ENCODE results near the gene CAPSL. TPM values are rescaled to one million over a fixed set of nuclear protein-coding genes. Genes with fewer than 3 reads are reported as not detected.

Gene CAPSL
- total and polyA plus RNA-seq, 2 of the 8 experiments (the other 6 are each of a cell fraction or from before 2014, with no cell fraction given) = not detected

GRCh38 chr5:35884191-35884769 is 54.1 kb downstream of the CAPSL start:
- Histone ChIP-seq H3K18ac (ENCODE audit: extremely low read depth, low read length) (no peak overlapping the region), H2BK12ac (ENCODE audit: low read depth, low read length) (no peak overlapping the region), H4K91ac (replicated peaks; ENCODE audit: insufficient read length, low read length) (no peak overlapping the region), H2AK5ac (ENCODE audit: low read depth, low read length) (no peak overlapping the region), H3K23me2 (ENCODE audit: low read depth, low read length) (no peaks in the 10 kb centered on the region), H3K4me3 (ENCODE audit: extremely low read depth in 1 of 4, insufficient read depth in 2 of 4, low read depth in 3 of 4, low read length in 4 of 4) (no peak overlapping the region), H3K79me1 (ENCODE audit: low read depth, low read length) (no peaks in the 10 kb centered on the region), H3K9ac (replicated peaks in 1 of 4; ENCODE audit: extremely low read depth in 1 of 4, low read depth in 3 of 4, low read length in 3 of 4) (no peak overlapping the region), H2BK120ac (replicated peaks; ENCODE audit: low read depth, low read length) (no peak overlapping the region), H3K56ac (replicated peaks; ENCODE audit: insufficient read length, low read depth, low read length) (no peak overlapping the region), H3K79me2 (ENCODE audit: control insufficient read depth in 1 of 2, insufficient read depth in 2 of 2, low read length in 2 of 2) (no peaks in the 10 kb centered on the region), H3K23ac (ENCODE audit: insufficient read length) (no peak overlapping the region), H3K4me2 (ENCODE audit: insufficient read depth in 1 of 2, low read depth in 2 of 2, low read length in 2 of 2) (no peak overlapping the region), H3K4me1 (replicated peaks in 1 of 4; ENCODE audit: control insufficient read depth in 3 of 4, insufficient read depth in 4 of 4, low read length in 3 of 4) (peaks cover 0 to 2% (median 0%) of the 10 kb centered on the region in 4 experiments; a peak in 1 of 7 replicates), H2BK5ac (ENCODE audit: low read depth, low read length) (no peak overlapping the region), H4K8ac (ENCODE audit: extremely low read depth, insufficient read depth, low read length) (no peak overlapping the region), H3K4ac (replicated peaks; ENCODE audit: insufficient read length, low read depth, low read length) (no peak overlapping the region), H3K9me3 (ENCODE audit: insufficient read depth in 2 of 2, low read depth in 1 of 2, low read length in 1 of 2) (no peaks in the 10 kb centered on the region), H3K27ac (ENCODE audit: low read depth, low read length) (no peak overlapping the region), H4K20me1 (replicated peaks in 1 of 2; ENCODE audit: control insufficient read depth in 1 of 2, insufficient read depth in 2 of 2, low read length in 2 of 2) (no peaks in the 10 kb centered on the region), H2BK20ac (ENCODE audit: low read length) (no peak overlapping the region), H3K14ac (ENCODE audit: insufficient read length) (no peak overlapping the region), H3K27me3 (replicated peaks in 1 of 4; ENCODE audit: control insufficient read depth in 3 of 4, extremely low read depth in 1 of 4, insufficient read depth in 3 of 4, low read length in 3 of 4) (no peaks in the 10 kb centered on the region), H2AFZ (ENCODE audit: low read length) (no peak overlapping the region), H4K5ac (ENCODE audit: insufficient read length, low read depth, low read length) (no peak overlapping the region), H2BK15ac (ENCODE audit: low read length) (no peak overlapping the region), H3K36me3 (ENCODE audit: control insufficient read depth in 2 of 4, insufficient read depth in 4 of 4, low read length in 3 of 4) (no peaks in the 10 kb centered on the region)
- CTCF ChIA-PET (ENCODE audit: partially characterized antibody) = no interaction called here
- no peak for FAIRE-seq
- WGBS, 2 experiments (ENCODE audit: extremely low coverage in 1 of 2, insufficient coverage in 1 of 2, insufficient read length in 1 of 2, insufficient replicate concordance in 2 of 2, low coverage in 1 of 2, low lambda C conversion rate in 2 of 2, missing lambda C conversion rate in 1 of 2) = 93% methylated on average over 1 of the region's 1 CpG; no CpG with 5 or more reads in 1 of the 2 experiments
- DNase-seq (ENCODE audit: low read depth in 1 of 2, low spot score in 2 of 2) = no peak
- POLR2A ChIA-PET (ENCODE audit: partially characterized antibody) = no interaction called here
- no peak for TF ChIP-seq CTCF (IDR thresholded peaks at IDR 0.05; ENCODE audit: control extremely low read depth in 1 of 3, insufficient read depth in 1 of 3, low read depth in 1 of 3, low read length in 3 of 3)
- no peak for TF ChIP-seq TCF12 (IDR thresholded peaks at IDR 0.05; ENCODE audit: low read depth, low read length)
- TF ChIP-seq POLR2A (IDR thresholded peaks at IDR 0.05; ENCODE audit: control extremely low read depth in 1 of 2, low read depth in 2 of 2, low read length in 2 of 2) = no peak
- no peak for TF ChIP-seq TAF7 (optimal IDR thresholded peaks at IDR 0.05; ENCODE audit: borderline replicate concordance, low read depth, low read length)
- TF ChIP-seq KDM5A (IDR thresholded peaks at IDR 0.05; ENCODE audit: low read length) = no peak
- no peak for TF ChIP-seq KDM1A (IDR thresholded peaks at IDR 0.05; ENCODE audit: borderline replicate concordance, low read length)
- no peak for TF ChIP-seq SIRT6 (IDR thresholded peaks at IDR 0.05; ENCODE audit: low read length)
- TF ChIP-seq NANOG (IDR thresholded peaks at IDR 0.05; ENCODE audit: insufficient read depth, low read depth, low read length, poor library complexity, severe bottlenecking) = no peak
- TF ChIP-seq SRF (IDR thresholded peaks at IDR 0.05; ENCODE audit: low read depth, low read length) = no peak
- TF ChIP-seq BCL11A (IDR thresholded peaks at IDR 0.05; ENCODE audit: low read depth in 2 of 2, low read length in 2 of 2) = no peak
- no peak for TF ChIP-seq FOSL1 (IDR thresholded peaks at IDR 0.05; ENCODE audit: insufficient read depth, low read depth, low read length)
- TF ChIP-seq GABPA (IDR thresholded peaks at IDR 0.05; ENCODE audit: borderline replicate concordance, insufficient read depth, low read length) = no peak
